GM18873 (cell line): ENCODE measurements around the gene RABGAP1L.

ENCODE experiments used
- ATAC-seq: cut with Tn5 transposase; IDR thresholded peaks from one replicate; pipeline ENCODE4 v1.9.1; 2021; ENCODE audit warnings: mild to moderate bottlenecking, moderate library complexity, moderate number of reproducible peaks; ENCODE audit not compliant: unreplicated experiment, low FRiP score

Gene RABGAP1L

GRCh38 chr1:174194461-174194860 is 35.1 kb downstream of the RABGAP1L start:
- ATAC-seq = no peak

GRCh38 chr1:174197088-174197487 is 37.8 kb downstream of the RABGAP1L start:
- no peak for ATAC-seq

- ATAC-seq = no peak
Observed at GRCh38 chr1:174197547-174197946, 38.2 kb downstream of the RABGAP1L start.

GRCh38 chr1:174198202-174198601 is 38.9 kb downstream of the RABGAP1L start:
- no peak for ATAC-seq

- ATAC-seq = no peak
Observed at GRCh38 chr1:174200746-174201145, 41.4 kb downstream of the RABGAP1L start.

- no peak for ATAC-seq
Observed at GRCh38 chr1:174204697-174205308, 45.5 kb downstream of the RABGAP1L start.

- ATAC-seq = no peak
Observed at GRCh38 chr1:174206148-174206836, 47.0 kb downstream of the RABGAP1L start.

GRCh38 chr1:174209347-174210187 is 50.2 kb downstream of the RABGAP1L start:
- peak; percentile 76 for ATAC-seq

- ATAC-seq = no peak
Observed at GRCh38 chr1:174211486-174211885, 52.2 kb downstream of the RABGAP1L start.

GRCh38 chr1:174215766-174216165 is 56.4 kb downstream of the RABGAP1L start:
- ATAC-seq = no peak

GRCh38 chr1:174217248-174217647 is 57.9 kb downstream of the RABGAP1L start:
- no peak for ATAC-seq

- no peak for ATAC-seq
Observed at GRCh38 chr1:174217787-174218574, 58.7 kb downstream of the RABGAP1L start.

- no peak for ATAC-seq
Observed at GRCh38 chr1:174218983-174219382, 59.7 kb downstream of the RABGAP1L start.

GRCh38 chr1:174219606-174220370 is 60.5 kb downstream of the RABGAP1L start:
- ATAC-seq = no peak

- ATAC-seq = no peak
Observed at GRCh38 chr1:174221681-174222080, 62.4 kb downstream of the RABGAP1L start.

- ATAC-seq = no peak
Observed at GRCh38 chr1:174222166-174222949, 63.0 kb downstream of the RABGAP1L start.

GRCh38 chr1:174224641-174225040 is 65.3 kb downstream of the RABGAP1L start:
- ATAC-seq = no peak

- no peak for ATAC-seq
Observed at GRCh38 chr1:174225499-174226204, 66.3 kb downstream of the RABGAP1L start.
